ENCODE results near the gene FMN2. TPM values are rescaled to one million over a fixed set of nuclear protein-coding genes. Genes with fewer than 3 reads are reported as not detected.

The FMN2 gene
- total RNA-seq, 1 experiment from 2014 or later = 0.59 TPM

DNA sequence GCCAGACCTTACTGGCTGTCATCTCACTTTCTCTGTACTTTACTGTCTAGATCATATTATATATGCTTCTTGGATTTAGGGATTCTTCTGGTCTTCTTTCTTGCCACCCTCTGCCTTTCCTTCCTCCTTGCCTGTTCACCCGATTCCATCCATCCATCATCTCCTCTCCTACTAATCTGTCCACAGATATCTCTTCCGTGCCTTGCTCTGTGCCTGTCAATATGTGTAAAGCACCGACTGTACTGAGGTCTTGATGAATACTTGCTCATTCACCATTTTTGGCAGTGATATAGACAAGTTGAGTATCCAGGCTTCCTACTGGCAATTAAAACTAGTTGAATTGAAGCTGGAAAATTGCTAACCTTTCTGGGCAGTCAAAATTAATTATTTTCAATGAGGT lies 8.1 kb downstream of the FMN2 start:
- Mint-ChIP-seq H3K36me3 (ENCODE audit: insufficient read depth in 1 of 3, low read depth in 3 of 3) (no peaks in the 10 kb centered on the region), H3K27me3 (ENCODE audit: low read depth) (peaks cover 6% of the 10 kb centered on the region; the same call in 1 of the 2 replicates), H3K9me3 (no peaks in the 10 kb centered on the region), H3K4me1 (peaks cover 14 to 19% of the 10 kb centered on the region in 2 experiments), H3K27ac (no peak overlapping the region), H3K4me3 (no peak overlapping the region; a peak in 1 of 5 replicates)
- Histone ChIP-seq H2BK120ac (ENCODE audit: low read depth, low read length, poor library complexity, severe bottlenecking) (no peak overlapping the region), H3K23ac (ENCODE audit: insufficient read length, low read depth, low read length) (no peak overlapping the region), H3K27ac (ENCODE audit: insufficient read length, low read depth, low read length) (no peak overlapping the region), H4K20me1 (ENCODE audit: control insufficient read depth, insufficient read depth, insufficient read length) (no peaks in the 10 kb centered on the region), H2BK20ac (ENCODE audit: low read depth, low read length, poor library complexity, severe bottlenecking) (no peak overlapping the region), H3T11ph (ENCODE audit: low read length) (no peak overlapping the region), H2AK5ac (ENCODE audit: insufficient read length, low read length) (no peak overlapping the region), H3K23me2 (ENCODE audit: insufficient read length, low read depth, low read length, poor library complexity, severe bottlenecking) (no peaks in the 10 kb centered on the region), H4K5ac (ENCODE audit: insufficient read length, low read depth, low read length) (no peak overlapping the region), H3K56ac (ENCODE audit: insufficient read length, low read depth, low read length) (no peak overlapping the region), H2BK5ac (ENCODE audit: insufficient read length, low read length) (no peak overlapping the region), H3K79me2 (ENCODE audit: insufficient read depth, low read length) (no peaks in the 10 kb centered on the region), H3K4ac (ENCODE audit: low read depth, low read length) (no peak overlapping the region), H3K4me1 (ENCODE audit: insufficient read depth, low read length) (no peaks in the 10 kb centered on the region; the same call in 1 of the 2 replicates), H3K14ac (ENCODE audit: insufficient read depth, low read length) (no peak overlapping the region), H2AFZ (ENCODE audit: low read length) (no peak overlapping the region), H3K9me3 (ENCODE audit: control insufficient read depth, low read depth, low read length) (no peaks in the 10 kb centered on the region), H3K79me1 (ENCODE audit: insufficient read depth, low read depth, low read length, poor library complexity, severe bottlenecking) (no peaks in the 10 kb centered on the region), H3K18ac (ENCODE audit: insufficient read length, low read depth, low read length) (no peak overlapping the region), H2BK12ac (ENCODE audit: insufficient read length, low read depth, low read length) (no peak overlapping the region), H4K8ac (replicated peaks; ENCODE audit: insufficient read length, low read depth, low read length) (no peak overlapping the region), H2BK15ac (ENCODE audit: low read depth, low read length) (no peak overlapping the region), H3K27me3 (ENCODE audit: insufficient read depth, low read length) (no peaks in the 10 kb centered on the region), H3K4me2 (ENCODE audit: insufficient read depth, insufficient read length, low read length) (no peak overlapping the region), H3K9ac (ENCODE audit: extremely low read depth, insufficient read length, low read length) (no peak overlapping the region), H4K91ac (ENCODE audit: insufficient read length, low read depth, low read length) (no peak overlapping the region)
- TF ChIP-seq, protein P1, sequence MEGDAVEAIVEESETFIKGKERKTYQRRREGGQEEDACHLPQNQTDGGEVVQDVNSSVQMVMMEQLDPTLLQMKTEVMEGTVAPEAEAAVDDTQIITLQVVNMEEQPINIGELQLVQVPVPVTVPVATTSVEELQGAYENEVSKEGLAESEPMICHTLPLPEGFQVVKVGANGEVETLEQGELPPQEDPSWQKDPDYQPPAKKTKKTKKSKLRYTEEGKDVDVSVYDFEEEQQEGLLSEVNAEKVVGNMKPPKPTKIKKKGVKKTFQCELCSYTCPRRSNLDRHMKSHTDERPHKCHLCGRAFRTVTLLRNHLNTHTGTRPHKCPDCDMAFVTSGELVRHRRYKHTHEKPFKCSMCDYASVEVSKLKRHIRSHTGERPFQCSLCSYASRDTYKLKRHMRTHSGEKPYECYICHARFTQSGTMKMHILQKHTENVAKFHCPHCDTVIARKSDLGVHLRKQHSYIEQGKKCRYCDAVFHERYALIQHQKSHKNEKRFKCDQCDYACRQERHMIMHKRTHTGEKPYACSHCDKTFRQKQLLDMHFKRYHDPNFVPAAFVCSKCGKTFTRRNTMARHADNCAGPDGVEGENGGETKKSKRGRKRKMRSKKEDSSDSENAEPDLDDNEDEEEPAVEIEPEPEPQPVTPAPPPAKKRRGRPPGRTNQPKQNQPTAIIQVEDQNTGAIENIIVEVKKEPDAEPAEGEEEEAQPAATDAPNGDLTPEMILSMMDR (conservative IDR thresholded peaks at IDR 0.05) = no peak
- no CpG with 5 or more reads among the region's 3 CpGs for WGBS (ENCODE audit: extremely low coverage, insufficient read length, low lambda C conversion rate)
- DNase-seq = no peak
